HEK293 (cell line): ENCODE data around the gene ZNF70.

Experiments
- CTCF ChIP-seq: fragments of 450-650 bp; formaldehyde crosslinking; IDR thresholded peaks from 2 replicates; pipeline ENCODE4 v1.5.1; 2016; ENCODE audit warnings: missing biosample characterization, missing genetic modification characterization
- KLF8 ChIP-seq: fragments of 450-650 bp; formaldehyde crosslinking; IDR thresholded peaks from 2 replicates; pipeline ENCODE4 v1.5.1; 2016; ENCODE audit warnings: missing biosample characterization, missing genetic modification characterization
- ZNF221 ChIP-seq: fragments of 450-650 bp; formaldehyde crosslinking; IDR thresholded peaks from 2 replicates; pipeline ENCODE4 v1.5.1; 2017; ENCODE audit warnings: missing biosample characterization, missing genetic modification characterization, borderline replicate concordance

DNA sequence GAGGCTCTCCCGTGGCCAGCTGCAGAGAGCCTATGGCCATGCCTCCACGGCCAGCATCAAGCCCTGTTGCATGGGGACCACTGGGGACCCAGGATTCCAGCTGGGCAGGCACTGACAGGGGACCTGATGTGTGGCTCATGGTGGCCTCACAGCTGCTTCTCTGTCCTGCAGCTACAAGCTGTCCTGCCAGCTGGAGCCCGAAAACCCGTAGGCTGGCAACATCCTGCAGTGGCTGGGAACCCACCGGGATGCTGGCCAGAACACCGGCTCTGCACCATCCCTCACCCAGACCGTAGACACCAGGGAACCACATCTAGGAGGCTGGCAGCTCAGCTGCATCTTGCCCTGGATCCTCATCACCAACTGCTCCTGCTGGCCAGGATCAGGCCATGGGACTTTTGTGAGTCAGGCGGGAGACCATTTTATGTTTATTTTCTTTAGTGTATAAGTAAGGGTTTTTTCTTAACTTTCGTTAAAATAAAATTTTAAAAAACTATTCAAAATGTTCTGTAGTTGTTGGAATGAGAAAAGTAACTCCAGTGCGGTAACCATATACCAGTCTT is 52.2 kb downstream of the ZNF70 start:
- TF ChIP-seq KLF8 (no peak), CTCF (no peak), ZNF221 (tag by site-specific recombination) (no peak)
